Urinary bladder (tissue), 4 donors: ENCODE data around the gene PUS1. TPM values are rescaled to one million over a fixed set of nuclear protein-coding genes. Genes with fewer than 3 reads are reported as not detected.

Source experiments
- DNase-seq: peaks from one replicate; pipeline ENCODE4 v3.0.0-alpha.2; 2015; ENCODE audit errors: extremely low spot score
- H3K27ac ChIP-seq: one replicate; pipeline ENCODE4 v1.5.1; 2013; ENCODE audit warnings: low read depth, mild to moderate bottlenecking, moderate library complexity
- H3K36me3 ChIP-seq: one replicate; pipeline ENCODE4 v1.6.1; 2013; ENCODE audit warnings: mild to moderate bottlenecking, moderate library complexity; ENCODE audit not compliant: insufficient read depth
- H3K4me1 ChIP-seq: one replicate; pipeline ENCODE4 v1.6.1; 2013; ENCODE audit warnings: mild to moderate bottlenecking, moderate library complexity; ENCODE audit not compliant: insufficient read depth
- H3K4me3 ChIP-seq: one replicate; pipeline ENCODE4 v1.5.1; 2013; ENCODE audit warnings: low read depth, low read length
- WGBS: extraction: QIAGEN DNeasy Blood & Tissue Kit; methylation state at CpG from one replicate; pipeline ENCODE4 v1.1.7; 2013; 5-methylcytosine and 5-hydroxymethylcytosine counted together
- polyA plus RNA-seq: library from polyadenylated mRNA; stranded (reverse); fragments of 200-250 nt; gene quantifications from one replicate; pipeline ENCODE4 v1.2.3, GENCODE V29; 2013
- small RNA-seq: library from RNA; depleted of rRNA; stranded (forward); fragments of <200 nt; gene quantifications from one replicate; pipeline ENCODE3, GENCODE V24; 2014
- total RNA-seq: library from RNA; depleted of rRNA; stranded (reverse); fragments of >200 nt; gene quantifications from one replicate; pipeline ENCODE4 v1.2.3, GENCODE V29; 2014
- donor health status: healthy with polysubstance abuse.
- donor health status: healthy.

Gene PUS1
- total and polyA plus RNA-seq, 2 donors = 6.5 to 22.2 TPM

DNA sequence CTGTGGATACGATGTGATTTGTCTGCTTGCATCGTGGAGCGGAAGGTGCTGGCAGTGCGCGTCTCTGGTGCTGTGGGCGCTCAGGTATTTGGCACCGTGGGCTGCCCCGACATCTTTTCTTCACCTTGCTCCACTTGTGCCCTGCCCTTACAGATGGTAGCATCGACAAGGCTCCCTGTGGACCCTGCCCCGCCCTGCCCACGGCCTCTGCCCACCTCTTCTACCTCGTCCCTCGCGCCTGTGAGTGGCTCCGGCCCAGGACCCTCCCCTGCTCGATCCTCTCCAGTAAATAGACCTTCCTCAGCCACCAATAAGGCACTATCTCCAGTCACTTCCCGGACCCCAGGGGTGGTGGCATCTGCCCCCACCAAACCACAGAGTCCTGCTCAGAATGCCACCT is 57.3 kb downstream of the PUS1 start:
- peaks cover 6% of the 10 kb centered on the region for H3K36me3 ChIP-seq
- DNase-seq = no peak
- H3K4me3 ChIP-seq = no peak overlapping the region
- WGBS = 94% methylated on average over 17 of the region's 17 CpGs
- no peaks in the 10 kb centered on the region for H3K4me1 ChIP-seq
- no peak overlapping the region for H3K27ac ChIP-seq

DNA sequence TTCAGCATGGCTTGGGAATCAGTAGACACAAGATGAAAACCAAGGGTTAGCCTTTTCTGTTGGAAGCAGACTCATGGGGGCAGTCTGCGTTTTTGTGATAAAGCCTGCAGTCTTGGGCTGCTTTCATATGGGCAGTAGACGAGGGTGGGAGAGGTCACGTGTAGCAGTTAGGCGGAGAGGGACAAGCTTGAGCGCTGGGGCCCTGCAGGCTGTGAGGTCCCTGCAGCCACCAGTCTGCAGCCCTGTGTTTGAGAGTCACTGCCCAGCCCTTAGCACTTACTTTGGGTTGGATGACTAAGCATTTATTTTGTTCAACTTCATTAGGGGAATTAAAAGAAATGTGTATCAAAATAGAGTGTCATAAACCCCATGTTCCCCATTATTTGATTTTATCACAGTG is 57.8 kb downstream of the PUS1 start:
- H3K36me3 ChIP-seq = peaks cover 4% of the 10 kb centered on the region
- no peak for DNase-seq
- no peaks in the 10 kb centered on the region for H3K4me1 ChIP-seq
- no peak overlapping the region for H3K4me3 ChIP-seq
- WGBS = 81% methylated on average over 5 of the region's 5 CpGs
- no peak overlapping the region for H3K27ac ChIP-seq

DNA sequence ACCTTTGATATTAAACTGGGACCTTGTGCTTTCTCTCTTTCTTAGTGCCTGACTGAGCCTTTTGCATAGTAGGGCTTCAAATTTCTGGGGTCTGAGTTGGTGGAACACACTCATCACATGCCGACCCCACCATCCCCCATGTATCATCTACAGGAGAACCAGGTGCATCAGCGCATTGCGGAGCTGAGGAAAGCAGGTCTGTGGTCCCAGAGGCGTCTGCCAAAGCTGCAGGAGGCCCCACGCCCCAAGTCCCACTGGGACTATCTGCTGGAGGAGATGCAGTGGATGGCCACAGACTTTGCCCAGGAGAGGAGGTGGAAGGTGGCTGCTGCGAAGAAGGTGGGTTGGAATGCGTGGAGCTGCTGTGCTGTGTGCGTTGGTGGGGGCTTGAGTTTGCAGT is 58.5 kb downstream of the PUS1 start:
- H3K36me3 ChIP-seq = peaks cover 5% of the 10 kb centered on the region
- 93% methylated on average over 8 of the region's 8 CpGs for WGBS

GRCh38 chr12:131988054-131988796 is 59.1 kb downstream of the PUS1 start:
- Histone ChIP-seq H3K4me1 (no peaks in the 10 kb centered on the region), H3K27ac (no peak overlapping the region), H3K36me3 (peaks cover 5% of the 10 kb centered on the region), H3K4me3 (no peak overlapping the region)
- DNase-seq = no peak
- 83% methylated on average over 8 of the region's 8 CpGs for WGBS

More for the DNA sequence above, 58.5 kb downstream of the PUS1 start:
- no peaks in the 10 kb centered on the region for H3K4me1 ChIP-seq
- H3K27ac ChIP-seq = no peak overlapping the region
- DNase-seq = no peak
- H3K4me3 ChIP-seq = no peak overlapping the region

GRCh38 chr12:131989021-131989420 is 59.9 kb downstream of the PUS1 start:
- H3K36me3 ChIP-seq = peaks cover 7% of the 10 kb centered on the region
- H3K4me1 ChIP-seq = no peaks in the 10 kb centered on the region
- no peak overlapping the region for H3K4me3 ChIP-seq
- WGBS = 88% methylated on average over 12 of the region's 12 CpGs
- DNase-seq = no peak
- H3K27ac ChIP-seq = no peak overlapping the region

- DNase-seq = no peak
- Histone ChIP-seq H3K4me3 (no peak overlapping the region), H3K4me1 (no peaks in the 10 kb centered on the region), H3K36me3 (peaks cover 7% of the 10 kb centered on the region), H3K27ac (no peak overlapping the region)
- 82% methylated on average over 24 of the region's 24 CpGs for WGBS
Measured at GRCh38 chr12:131990066-131990979, 61.2 kb downstream of the PUS1 start.

DNA sequence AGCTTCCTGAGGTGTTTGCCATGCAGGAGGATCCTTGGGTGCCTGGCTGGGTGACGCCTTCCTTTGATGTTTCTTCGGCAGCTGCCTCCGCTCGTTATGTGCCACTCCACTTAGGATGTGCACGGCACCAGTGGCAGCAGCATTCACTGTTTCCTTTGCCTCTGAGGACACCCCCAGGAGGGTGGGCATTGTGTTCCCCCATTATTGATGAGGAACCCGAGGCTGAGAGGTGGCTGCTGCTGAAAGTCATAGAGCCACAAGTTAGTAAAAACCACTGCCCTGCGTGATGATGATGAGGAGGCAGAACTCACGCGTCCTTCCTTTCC is 61.9 kb downstream of the PUS1 start:
- no peak for DNase-seq
- Histone ChIP-seq H3K4me3 (no peak overlapping the region), H3K4me1 (no peaks in the 10 kb centered on the region), H3K27ac (no peak overlapping the region), H3K36me3 (peaks cover 7% of the 10 kb centered on the region)
- 86% methylated on average over 9 of the region's 9 CpGs for WGBS

DNA sequence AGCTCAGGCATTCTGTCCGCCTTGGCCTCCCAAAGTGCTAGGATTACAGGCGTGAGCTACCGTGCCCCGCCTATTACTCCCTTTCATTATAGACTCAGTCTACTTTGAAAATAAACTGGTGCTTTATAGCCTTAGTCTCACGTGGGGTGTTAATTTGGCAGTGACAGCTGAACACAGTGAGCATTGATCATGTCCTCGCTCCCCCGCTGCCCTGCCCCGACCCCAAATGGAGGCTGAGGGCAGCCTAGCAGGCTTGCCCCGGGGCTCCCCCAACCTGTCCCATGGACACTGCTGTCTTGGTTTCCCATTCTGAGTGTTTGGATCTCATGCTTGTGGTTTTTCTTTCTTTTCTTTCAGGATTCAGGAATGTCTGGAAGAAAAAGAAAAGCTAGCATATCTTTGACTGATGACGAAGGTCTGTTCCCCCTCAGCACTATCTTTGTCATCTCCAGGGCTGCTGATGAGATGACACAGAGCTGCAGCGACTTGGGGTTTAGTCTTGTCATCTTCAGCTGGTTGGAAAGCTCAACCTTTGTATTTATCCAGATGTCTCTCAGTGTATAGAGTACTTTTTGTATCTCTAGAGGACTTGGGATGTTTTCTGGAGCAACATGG is 62.8 kb downstream of the PUS1 start:
- no peak overlapping the region for H3K27ac ChIP-seq
- H3K4me1 ChIP-seq = no peaks in the 10 kb centered on the region
- H3K36me3 ChIP-seq = peaks cover 7% of the 10 kb centered on the region
- no peak for DNase-seq
- H3K4me3 ChIP-seq = no peak overlapping the region
- WGBS = 90% methylated on average over 11 of the region's 11 CpGs

DNA sequence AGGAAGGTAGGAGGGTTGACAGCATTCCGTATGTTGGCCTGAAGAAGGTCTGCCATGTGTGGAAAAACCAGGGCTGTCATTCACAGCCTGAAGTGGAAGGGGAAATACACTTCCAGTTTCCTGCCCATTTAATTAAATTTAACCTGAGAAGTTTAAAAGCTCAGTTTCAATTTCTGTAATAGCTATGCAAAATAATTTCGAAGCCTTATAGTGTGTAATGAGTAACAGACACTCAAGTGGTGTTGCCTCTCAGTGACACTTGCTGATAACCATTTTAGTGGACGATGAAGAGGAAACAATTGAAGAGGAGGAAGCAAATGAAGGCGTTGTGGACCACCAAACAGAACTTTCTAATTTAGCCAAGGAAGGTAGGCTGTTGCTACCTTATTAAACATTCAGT is 65.5 kb downstream of the PUS1 start:
- Histone ChIP-seq H3K27ac (no peak overlapping the region), H3K4me3 (no peak overlapping the region), H3K36me3 (peaks cover 8% of the 10 kb centered on the region), H3K4me1 (no peaks in the 10 kb centered on the region)
- DNase-seq = no peak
- WGBS = 95% methylated on average over 4 of the region's 4 CpGs

Small RNA genes lying within 50 kb of the gene (small RNA-seq; reads per million reads assigned to genes)
- not detected for gene AC131009.3

Other genes with a start within 250 kb of the PUS1 start
- gene SFSWAP, start 218.2 kb upstream of the PUS1 start, total RNA-seq = 29.0 TPM
- 31.6 TPM for gene SFSWAP, start 218.2 kb upstream of the PUS1 start, polyA plus RNA-seq
- 3.9 TPM for gene MMP17, start 100.9 kb upstream of the PUS1 start, total RNA-seq
- 6.9 TPM for gene MMP17, start 100.9 kb upstream of the PUS1 start, polyA plus RNA-seq
- 10.9 TPM for gene ULK1, start 34.7 kb upstream of the PUS1 start, total RNA-seq
- gene ULK1, start 34.7 kb upstream of the PUS1 start, polyA plus RNA-seq = 34.4 TPM
- 20.1 TPM for gene EP400, start 20.7 kb downstream of the PUS1 start, total RNA-seq
- gene EP400, start 20.7 kb downstream of the PUS1 start, polyA plus RNA-seq = 17.9 TPM
- gene DDX51, start 215.0 kb downstream of the PUS1 start, total RNA-seq = 6.5 TPM
- 17.4 TPM for gene DDX51, start 215.0 kb downstream of the PUS1 start, polyA plus RNA-seq
- gene NOC4L, start 215.2 kb downstream of the PUS1 start, total RNA-seq = 4.3 TPM
- 24.4 TPM for gene NOC4L, start 215.2 kb downstream of the PUS1 start, polyA plus RNA-seq